Epithelial cell of prostate (primary cell): ENCODE data around the gene SNCAIP.

Experiments
- DNase-seq: peaks from one replicate; pipeline ENCODE4 v3.0.0-alpha.2; 2011; ENCODE audit warnings: low read depth, low spot score
- H3K27ac ChIP-seq: fragments of 450-650 bp; 2 replicates; pipeline ENCODE4 v1.5.1; 2017; ENCODE audit warnings: mild to moderate bottlenecking

The SNCAIP gene

GRCh38 chr5:122312591-122313406 lies 762 bp downstream of the SNCAIP start:
- H3K27ac ChIP-seq: no peak overlapping the region
- DNase-seq: no peak

DNA sequence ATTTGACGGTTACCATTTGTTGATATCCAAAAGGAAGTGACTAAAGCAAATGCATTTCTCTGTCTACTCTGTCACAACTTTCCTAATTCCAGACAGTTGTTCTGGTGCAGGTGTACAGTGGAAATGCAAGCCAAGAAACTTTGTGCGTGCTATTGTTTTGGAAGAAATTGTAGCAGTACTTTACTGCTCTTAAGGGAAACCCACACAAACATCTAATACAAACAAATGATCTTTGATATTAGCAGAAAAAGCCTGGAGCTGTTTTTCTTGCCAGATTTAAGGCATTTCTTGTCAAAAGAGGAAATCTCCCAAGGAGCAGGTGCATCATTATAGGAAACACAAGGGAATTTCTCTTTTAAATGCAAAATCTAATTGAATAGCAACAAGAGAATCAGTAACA lies 2.0 kb downstream of the SNCAIP start:
- DNase-seq: no peak
- no peak overlapping the region for H3K27ac ChIP-seq

DNA sequence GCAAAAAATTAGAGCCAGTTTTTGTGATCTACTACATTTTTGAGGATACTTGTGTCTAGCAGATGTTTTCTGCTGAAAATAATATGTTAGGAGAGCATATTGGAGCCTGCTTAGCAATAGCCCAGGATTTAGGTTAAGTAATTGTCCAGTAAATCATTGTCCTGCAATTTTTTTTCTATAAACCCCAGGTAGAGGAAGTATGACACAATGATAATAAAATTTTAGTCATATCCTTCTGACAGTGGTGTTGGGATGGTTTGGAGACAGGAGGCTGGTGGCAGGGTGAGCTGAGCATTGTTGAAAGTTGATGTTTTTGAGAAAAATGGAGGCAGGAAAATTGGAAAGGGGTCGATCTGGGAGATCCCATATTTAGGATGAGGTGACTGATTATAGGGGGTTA lies 3.5 kb downstream of the SNCAIP start:
- H3K27ac ChIP-seq: no peak overlapping the region
- DNase-seq: no peak

GRCh38 chr5:122316656-122317055 lies 4.6 kb downstream of the SNCAIP start:
- no peak for DNase-seq
- H3K27ac ChIP-seq: no peak overlapping the region

DNA sequence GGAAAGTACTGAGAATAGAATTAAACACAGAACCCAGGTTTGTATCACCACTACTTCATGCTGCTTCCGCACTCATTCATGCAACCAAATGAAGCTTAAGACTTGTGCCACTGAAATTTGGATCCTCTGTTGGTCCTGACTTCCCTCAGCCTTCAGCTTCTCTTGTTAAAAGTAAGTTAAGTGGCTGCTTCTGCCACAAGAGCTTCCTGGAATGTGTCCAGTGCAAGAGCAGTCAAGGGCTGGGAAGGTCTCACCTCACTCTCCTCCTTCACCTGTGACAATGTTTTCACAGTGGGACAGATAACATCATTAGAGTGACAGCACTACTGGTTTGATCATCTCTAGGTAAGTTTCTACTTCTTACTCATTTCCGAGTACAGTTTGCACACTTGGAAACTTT lies 7.9 kb downstream of the SNCAIP start:
- no peak for DNase-seq
- no peak overlapping the region for H3K27ac ChIP-seq

- H3K27ac ChIP-seq: no peak overlapping the region
- DNase-seq: no peak
Observed at GRCh38 chr5:122321921-122322320, 9.9 kb downstream of the SNCAIP start.

- DNase-seq: no peak
- H3K27ac ChIP-seq: no peak overlapping the region
Observed at GRCh38 chr5:122322801-122323548, 10.9 kb downstream of the SNCAIP start.

GRCh38 chr5:122323738-122324137 lies 11.7 kb downstream of the SNCAIP start:
- DNase-seq: no peak

DNA sequence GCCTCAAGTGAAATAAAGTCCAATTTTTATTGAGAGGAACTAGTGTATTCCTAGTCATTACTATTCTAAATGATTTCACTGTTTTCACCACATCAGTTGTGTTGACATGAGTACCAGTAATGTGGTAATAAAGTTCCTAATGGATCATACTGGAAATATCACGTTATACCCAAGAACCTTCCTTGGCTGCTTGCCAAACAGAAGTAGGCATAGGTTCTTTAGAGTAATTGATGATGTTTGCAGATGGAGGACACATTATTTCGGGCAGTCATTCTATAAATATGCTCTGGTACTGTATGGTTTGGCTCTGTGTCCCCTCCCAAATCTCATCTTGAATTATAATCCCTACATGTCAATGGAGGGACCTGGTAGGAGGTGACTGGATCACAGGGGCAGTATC lies 15.1 kb downstream of the SNCAIP start:
- DNase-seq: no peak

More at GRCh38 chr5:122323738-122324137, 11.7 kb downstream of the SNCAIP start:
- H3K27ac ChIP-seq: no peak overlapping the region

DNA sequence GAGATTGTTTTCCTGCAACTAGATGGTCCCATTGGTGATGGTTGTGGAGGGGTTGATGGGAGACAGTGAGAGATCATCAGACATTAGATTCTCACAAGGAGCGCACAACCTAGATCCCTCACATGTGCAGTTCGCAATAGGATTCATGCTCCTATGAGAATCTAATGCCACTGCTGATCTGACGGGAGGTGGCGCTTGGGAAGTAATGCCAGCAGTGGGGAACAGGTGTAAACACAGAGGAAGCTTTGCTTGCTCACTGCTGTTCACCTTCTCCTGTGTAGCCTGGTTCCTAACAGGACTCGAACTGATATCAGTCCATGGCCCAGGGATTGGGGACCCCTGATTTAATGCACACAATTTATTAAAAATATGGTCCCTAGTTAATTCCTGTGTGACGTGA lies 18.8 kb downstream of the SNCAIP start:
- no peak for DNase-seq

More for the DNA sequence above, 15.1 kb downstream of the SNCAIP start:
- no peak overlapping the region for H3K27ac ChIP-seq

DNA sequence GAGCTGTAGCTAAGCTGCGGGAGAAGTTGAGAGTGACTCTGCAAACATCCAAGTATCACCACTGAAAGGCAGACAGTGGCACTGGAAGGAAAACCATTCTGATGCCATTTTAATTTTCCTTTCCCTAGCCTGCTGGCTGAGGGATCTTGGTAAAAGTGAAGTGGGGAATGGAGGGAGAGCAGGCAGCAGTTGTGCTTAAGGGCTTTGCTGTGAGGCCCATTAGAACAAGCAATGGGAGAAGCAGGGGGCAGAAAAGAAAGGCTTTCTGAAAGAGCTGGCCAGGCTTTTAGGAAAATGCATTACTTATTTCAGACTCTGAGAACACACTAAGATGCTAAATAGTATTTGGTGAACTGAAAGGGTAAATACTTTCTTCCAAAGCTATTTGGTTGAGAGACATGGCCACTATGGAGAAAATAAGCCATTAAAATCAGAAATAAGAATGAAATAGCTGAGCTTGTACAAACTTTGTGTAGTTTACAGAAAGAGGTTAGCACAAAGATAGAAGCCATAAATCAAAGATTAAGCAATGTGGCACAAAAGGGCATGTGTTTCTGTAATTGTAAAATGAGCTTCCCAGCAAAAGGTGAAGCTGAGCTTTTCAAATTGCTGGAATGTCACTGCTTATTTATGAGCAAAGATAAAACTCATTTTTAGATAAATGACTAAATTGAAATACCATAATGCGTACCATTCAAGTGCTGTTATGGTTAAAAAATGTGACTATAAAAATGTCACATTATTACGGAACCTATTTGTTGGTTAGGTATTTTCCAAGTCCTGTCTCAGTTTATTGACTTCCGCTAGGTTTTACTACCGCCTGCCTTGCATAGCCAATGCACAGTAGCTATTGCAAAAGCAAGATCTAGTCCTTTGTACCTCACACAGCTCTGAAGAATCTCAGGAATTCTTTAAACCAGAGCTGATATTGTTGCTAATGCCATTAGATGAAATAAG lies 20.8 kb downstream of the SNCAIP start:
- H3K27ac ChIP-seq: no peak overlapping the region
- DNase-seq: no peak

More for the DNA sequence above, 18.8 kb downstream of the SNCAIP start:
- no peak overlapping the region for H3K27ac ChIP-seq

DNA sequence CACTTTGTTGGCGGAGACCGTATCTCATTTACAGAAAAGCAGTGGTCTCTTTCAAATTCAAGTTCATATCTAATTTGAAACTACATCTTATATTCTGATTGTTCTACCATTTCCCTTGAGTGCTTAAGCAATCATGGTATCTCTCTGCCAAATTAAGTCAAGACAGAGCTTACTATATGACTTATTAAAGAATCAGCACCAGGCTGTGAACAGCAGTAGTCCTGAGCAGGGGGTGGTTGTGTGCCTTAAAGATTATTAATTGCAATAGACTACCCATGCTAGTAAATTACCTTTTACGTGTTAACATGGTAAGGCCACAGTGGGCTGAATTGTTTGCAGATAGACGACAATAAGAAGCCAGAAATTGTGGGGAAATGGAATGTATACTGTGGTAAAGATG lies 21.5 kb downstream of the SNCAIP start:
- no peak for DNase-seq

GRCh38 chr5:122339591-122339990 lies 27.6 kb downstream of the SNCAIP start:
- no peak overlapping the region for H3K27ac ChIP-seq
- DNase-seq: no peak

More for the DNA sequence above, 21.5 kb downstream of the SNCAIP start:
- no peak overlapping the region for H3K27ac ChIP-seq

- H3K27ac ChIP-seq: no peak overlapping the region
- no peak for DNase-seq
Observed at GRCh38 chr5:122341087-122341486, 29.1 kb downstream of the SNCAIP start.

- no peak for DNase-seq
- no peak overlapping the region for H3K27ac ChIP-seq
Observed at GRCh38 chr5:122342256-122342655, 30.2 kb downstream of the SNCAIP start.

GRCh38 chr5:122346897-122347581 lies 35.0 kb downstream of the SNCAIP start:
- DNase-seq: no peak
- H3K27ac ChIP-seq: no peak overlapping the region

GRCh38 chr5:122350496-122350895 lies 38.5 kb downstream of the SNCAIP start:
- H3K27ac ChIP-seq: no peak overlapping the region
- no peak for DNase-seq

GRCh38 chr5:122351416-122352157 lies 39.5 kb downstream of the SNCAIP start:
- DNase-seq: no peak

GRCh38 chr5:122352331-122352730 lies 40.3 kb downstream of the SNCAIP start:
- DNase-seq: no peak
- no peak overlapping the region for H3K27ac ChIP-seq

More at GRCh38 chr5:122351416-122352157, 39.5 kb downstream of the SNCAIP start:
- no peak overlapping the region for H3K27ac ChIP-seq
